Body of pancreas (tissue), 4 donors: ENCODE data around the gene ZSCAN10. TPM values are rescaled to one million over a fixed set of nuclear protein-coding genes. Genes with fewer than 3 reads are reported as not detected.
A peak's percentile ranks its signal among the peaks of the same experiment; 100 is the strongest.

Source experiments
- ATAC-seq: fragments of 150-250 bp; one replicate; pipeline ENCODE4 v1.9.1; 2016
- DNase-seq, 4 donors: peaks; one replicate each; pipeline ENCODE4 v3.0.0-alpha.2; 2019
- H3K27ac ChIP-seq, 4 donors: fragments of 200-600 bp; sonication (generic); 1 replicate in 3 of 4; 2 replicates in 1 of 4; pipeline versions ENCODE4 v1.5.1 to v1.6.1; 2016 to 2019; ENCODE audit warnings: mild to moderate bottlenecking in 1 of 4, mixed read lengths in 1 of 4, moderate library complexity in 1 of 4
- H3K27me3 ChIP-seq, 2 donors: fragments of 200-600 bp; sonication (generic); one replicate each; pipeline ENCODE4 v1.6.0; 2016; ENCODE audit warnings: mild to moderate bottlenecking in 1 of 2
- H3K36me3 ChIP-seq, 2 donors: fragments of 200-600 bp; sonication (generic); replicated peaks in 1 of 2; 2 replicates each; pipeline ENCODE4 v1.5.1; 2016; ENCODE audit warnings: low read depth in 2 of 2; ENCODE audit not compliant: insufficient read depth in 1 of 2
- H3K4me1 ChIP-seq: fragments of 200-600 bp; sonication (generic); one replicate; pipeline ENCODE4 v1.6.0; 2016
- H3K4me3 ChIP-seq, 2 donors: fragments of 200-600 bp; sonication (generic); 1 replicate in 1 of 2; 2 replicates in 1 of 2; pipeline ENCODE4 v1.5.1; 2016 to 2019
- H3K9me3 ChIP-seq, 3 donors: fragments of 200-600 bp; sonication (generic); 1 replicate in 2 of 3; 2 replicates in 1 of 3; pipeline ENCODE4 v1.5.1; 2016
- POLR2A ChIP-seq, 3 donors: fragments of 450-650 bp; IDR thresholded peaks; one replicate each; pipeline ENCODE4 v1.6.1; 2016; ENCODE audit warnings: antibody characterized with exemption in 3 of 3, mild to moderate bottlenecking in 2 of 3
- WGBS, 2 donors: methylation state at CpG; one replicate each; pipeline ENCODE4 v1.1.5; 2017; 5-methylcytosine and 5-hydroxymethylcytosine counted together
- intact Hi-C: fragments of 100-400 bp; cut with DNase I; formaldehyde crosslinking; loops from one replicate; pipeline ENCODE4 v1.15.1; 2023
- total RNA-seq, 2 donors: library from RNA; depleted of rRNA; stranded (reverse); fragments of >200 nt; gene quantifications; one replicate each; pipeline ENCODE4 v1.1.0, GENCODE V29; 2016
- TF ChIP-seq, protein P1 (sequence below), 7 experiments: fragments of 450-650 bp in 4 of 7; fragments of 200-600 bp in 3 of 7; sonication (generic) in 3 of 7; IDR thresholded peaks; one replicate each; pipeline ENCODE4 v1.5.1; 2016 to 2019; ENCODE audit warnings: antibody characterized with exemption in 7 of 7

ZSCAN10 gene
- total RNA-seq, 2 donors from 2014 or later: not detected

DNA sequence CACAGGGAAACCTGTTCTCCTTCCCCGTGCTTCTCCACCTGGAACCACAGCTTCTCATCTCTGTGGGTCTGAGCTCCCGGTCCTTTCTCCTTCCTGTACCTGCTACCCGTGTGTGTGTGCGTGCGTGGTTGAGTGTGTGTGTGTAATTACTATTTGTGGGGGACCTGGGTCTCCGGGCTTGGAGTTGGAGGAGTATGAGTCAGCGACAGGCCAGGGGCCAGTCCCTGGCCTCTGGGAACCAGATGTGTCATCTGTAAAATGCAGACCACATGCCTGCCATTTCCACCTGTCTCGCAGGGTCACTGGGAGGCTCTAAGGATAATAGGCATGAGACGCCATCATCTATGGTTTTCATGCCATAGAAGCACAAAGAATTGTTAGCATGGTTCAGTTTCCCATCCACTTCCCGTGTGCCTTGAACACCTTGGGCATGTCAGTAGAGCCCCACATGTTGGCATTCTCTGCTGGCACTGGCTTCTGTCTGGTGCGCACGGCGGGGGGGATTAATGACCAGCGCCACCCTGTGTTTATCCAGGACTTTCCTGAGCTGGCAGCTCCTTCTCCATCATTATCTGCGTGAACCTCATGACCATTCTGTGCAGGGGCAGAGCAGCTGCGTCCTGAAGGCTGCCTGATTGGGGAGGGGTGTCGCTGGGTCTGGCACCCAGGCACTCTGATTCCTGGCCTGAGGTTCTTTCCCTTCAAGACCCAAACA is 14.8 kb upstream of the ZSCAN10 start:
- H3K4me3 ChIP-seq: no peak overlapping the region
- intact Hi-C loops: loop anchor here (10.0 kb wide), 1 partner anchor 59 kb away; no protein-coding TSS in a partner anchor
- no peaks in the 10 kb centered on the region for H3K27me3 ChIP-seq
- no peak for ATAC-seq
- no peak for DNase-seq
- 57 to 59% methylated on average over 11 to 17 of the region's 17 CpGs for WGBS, 2 donors
- TF ChIP-seq POLR2A (IDR thresholded peaks at IDR 0.05): no peak
- no peaks in the 10 kb centered on the region for H3K36me3 ChIP-seq
- no peaks in the 10 kb centered on the region for H3K9me3 ChIP-seq
- H3K27ac ChIP-seq: no peak overlapping the region
- peaks cover 29% of the 10 kb centered on the region for H3K4me1 ChIP-seq

DNA sequence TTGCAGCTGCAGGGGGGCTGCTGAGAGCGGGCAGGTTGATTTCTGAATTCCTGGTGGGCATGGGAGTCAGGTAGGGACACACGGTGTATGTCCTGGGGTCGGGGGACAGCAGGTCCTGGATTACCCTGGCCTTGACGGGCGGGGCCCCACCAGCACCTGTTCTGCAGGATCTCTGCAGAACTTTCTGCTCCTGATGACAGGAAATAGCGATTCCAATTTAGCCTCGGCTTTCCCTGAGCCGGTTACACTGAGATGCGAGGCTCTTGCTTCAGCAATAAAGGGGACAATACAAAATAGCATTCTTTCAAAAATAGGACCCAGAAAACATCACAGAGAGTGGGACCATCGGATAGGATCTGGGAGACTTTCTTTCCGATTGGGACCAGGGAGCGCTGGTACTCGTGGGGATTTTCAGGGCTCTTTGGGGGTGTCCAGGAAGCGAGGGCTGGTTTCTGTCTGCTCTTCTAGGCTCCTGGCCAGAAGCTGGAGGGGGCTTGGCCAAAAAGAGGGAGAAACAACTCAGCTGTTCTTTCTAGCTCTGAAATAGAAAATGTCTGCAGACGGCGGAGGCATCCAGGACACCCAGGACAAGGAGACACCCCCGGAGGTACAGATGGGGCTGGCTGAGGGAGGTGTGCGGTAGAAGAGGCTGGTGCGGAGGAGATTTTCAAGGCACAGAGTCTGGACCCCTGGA is 13.9 kb upstream of the ZSCAN10 start:
- WGBS, 2 donors: 14 to 20% methylated on average over 13 to 17 of the region's 19 CpGs
- Histone ChIP-seq H3K4me3 (peak overlapping the region; percentile 51 to 68), H3K36me3 (no peaks in the 10 kb centered on the region), H3K27ac (peak overlapping the region in 3 of 4 donors; percentile 38 to 69 (median 56)), H3K9me3 (no peaks in the 10 kb centered on the region), H3K27me3 (no peaks in the 10 kb centered on the region), H3K4me1 (peaks cover 29% of the 10 kb centered on the region)
- DNase-seq (no peak), ATAC-seq (peak; percentile 5)
- intact Hi-C loops: loop anchor here (10.0 kb wide), 1 partner anchor 58 kb away; no protein-coding TSS in a partner anchor
- TF ChIP-seq, protein P1, sequence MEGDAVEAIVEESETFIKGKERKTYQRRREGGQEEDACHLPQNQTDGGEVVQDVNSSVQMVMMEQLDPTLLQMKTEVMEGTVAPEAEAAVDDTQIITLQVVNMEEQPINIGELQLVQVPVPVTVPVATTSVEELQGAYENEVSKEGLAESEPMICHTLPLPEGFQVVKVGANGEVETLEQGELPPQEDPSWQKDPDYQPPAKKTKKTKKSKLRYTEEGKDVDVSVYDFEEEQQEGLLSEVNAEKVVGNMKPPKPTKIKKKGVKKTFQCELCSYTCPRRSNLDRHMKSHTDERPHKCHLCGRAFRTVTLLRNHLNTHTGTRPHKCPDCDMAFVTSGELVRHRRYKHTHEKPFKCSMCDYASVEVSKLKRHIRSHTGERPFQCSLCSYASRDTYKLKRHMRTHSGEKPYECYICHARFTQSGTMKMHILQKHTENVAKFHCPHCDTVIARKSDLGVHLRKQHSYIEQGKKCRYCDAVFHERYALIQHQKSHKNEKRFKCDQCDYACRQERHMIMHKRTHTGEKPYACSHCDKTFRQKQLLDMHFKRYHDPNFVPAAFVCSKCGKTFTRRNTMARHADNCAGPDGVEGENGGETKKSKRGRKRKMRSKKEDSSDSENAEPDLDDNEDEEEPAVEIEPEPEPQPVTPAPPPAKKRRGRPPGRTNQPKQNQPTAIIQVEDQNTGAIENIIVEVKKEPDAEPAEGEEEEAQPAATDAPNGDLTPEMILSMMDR (IDR thresholded peaks at IDR 0.05): no peak
- no peak for TF ChIP-seq POLR2A (IDR thresholded peaks at IDR 0.05)

DNA sequence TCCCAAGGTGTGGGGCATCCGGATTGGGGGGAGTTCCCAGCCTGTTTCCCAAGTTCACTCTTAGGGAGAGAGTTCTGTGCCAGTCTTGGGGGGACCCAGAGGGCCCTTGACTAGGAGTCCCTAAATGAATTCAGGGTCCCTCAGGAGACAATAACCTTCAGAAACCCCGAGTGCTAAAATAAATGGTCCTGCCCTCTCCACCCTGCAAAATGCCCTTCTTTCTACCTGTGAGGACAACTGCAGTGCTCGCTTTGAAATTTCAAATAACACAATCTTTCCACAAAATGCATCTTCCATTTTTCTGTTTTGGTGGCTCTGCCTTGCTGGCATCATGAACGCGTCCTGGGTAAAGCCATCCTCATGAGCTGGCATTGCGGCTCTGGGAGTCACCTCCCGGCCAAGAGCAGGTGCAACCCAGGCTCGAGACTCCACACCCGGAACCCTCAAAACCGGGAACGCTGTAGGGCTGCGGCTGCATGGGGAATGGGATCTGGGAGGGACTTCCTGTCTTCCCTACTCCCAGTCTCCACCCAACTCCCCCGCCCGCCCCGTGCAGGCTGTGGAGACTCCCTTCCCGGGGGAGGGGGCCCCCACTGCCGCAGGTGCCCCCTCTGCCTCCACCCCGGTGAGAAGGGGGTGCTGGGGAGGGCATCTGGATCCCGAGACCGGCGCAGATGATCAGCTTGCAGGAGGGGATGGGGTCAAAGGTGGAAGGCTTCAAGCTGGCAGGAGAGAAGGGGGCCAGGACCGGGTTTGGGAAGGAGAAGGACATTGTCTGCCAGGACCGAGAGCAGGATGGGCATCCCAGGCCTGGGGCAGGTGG is 13.2 kb upstream of the ZSCAN10 start, which contains the start of gene ZNF205:
TSS of gene ZNF205 (plus strand) at position 529 of the 823 bp plus-strand sequence. CDS start 845 bp downstream, outside the sequence.
- H3K36me3 ChIP-seq: no peaks in the 10 kb centered on the region
- ATAC-seq (peak; percentile 95), DNase-seq (peak; percentile 83 to 86 (median 86))
- peak within 1 kb of the TSS in 3 of 4 donors; percentile 38 to 69 (median 56) for H3K27ac ChIP-seq
- H3K4me1 ChIP-seq: peaks cover 31% of the 10 kb centered on the region
- peak within 1 kb of the TSS; percentile 51 to 68 for H3K4me3 ChIP-seq
- no peaks in the 10 kb centered on the region for H3K9me3 ChIP-seq
- TF ChIP-seq, protein P1 (IDR thresholded peaks at IDR 0.05): peak in 3 of 7 experiments; percentile 3 to 8 (median 8)
- TF ChIP-seq POLR2A (IDR thresholded peaks at IDR 0.05): peak in 2 of 3 donors; percentile 30 to 48
- intact Hi-C loops: loop anchor here (10.0 kb wide), 1 partner anchor 57 kb away; no protein-coding TSS in a partner anchor
- WGBS, 2 donors: 7 to 8% methylated on average over 19 to 22 of the region's 23 CpGs
- no peaks in the 10 kb centered on the region for H3K27me3 ChIP-seq

DNA sequence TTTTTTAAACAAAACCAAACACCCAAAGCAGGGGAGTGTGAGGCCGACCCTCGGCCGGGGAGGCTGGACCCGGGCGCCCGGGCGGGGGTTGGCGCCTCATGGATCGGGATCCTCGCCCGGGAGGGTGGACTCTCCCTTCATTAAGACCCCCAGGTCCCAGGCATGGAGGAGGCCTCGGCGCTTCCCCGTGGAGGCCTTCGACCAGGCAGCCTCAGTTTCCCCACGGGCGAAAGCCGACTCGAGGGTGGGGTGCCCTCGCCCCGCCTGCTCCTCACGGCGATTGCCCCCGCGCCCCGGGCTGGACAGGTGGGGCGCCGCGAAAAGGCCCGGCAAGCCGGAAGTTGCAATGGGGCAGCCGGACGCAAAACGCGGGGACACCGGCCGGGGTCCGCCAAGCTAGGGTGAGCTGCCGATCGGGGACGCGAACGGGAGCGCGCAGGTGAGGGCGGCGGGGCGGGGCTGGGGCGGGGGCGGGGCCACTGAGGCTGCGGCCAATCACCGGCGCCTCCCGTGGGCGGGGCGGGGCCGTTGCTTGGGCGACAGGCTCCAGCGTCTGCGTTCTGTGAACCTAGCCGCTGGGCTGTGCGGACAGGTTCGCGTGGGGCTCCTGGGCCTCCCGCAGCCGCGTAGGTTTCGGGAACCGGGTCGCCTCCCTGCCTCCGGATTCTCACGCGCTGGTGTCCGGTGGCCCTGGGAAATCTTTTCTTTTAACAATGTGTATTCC is 7.3 kb upstream of the ZSCAN10 start:
- DNase-seq: peak; percentile 95 to 97 (median 96)
- TF ChIP-seq POLR2A (IDR thresholded peaks at IDR 0.05): peak; percentile 33 to 88 (median 87)
- TF ChIP-seq, protein P1 (IDR thresholded peaks at IDR 0.05): no peak
- peak overlapping the region; percentile 14 to 55 for H3K4me3 ChIP-seq
- no peaks in the 10 kb centered on the region for H3K36me3 ChIP-seq
- WGBS, 2 donors: 0 to 1% methylated on average over 17 to 74 of the region's 74 CpGs
- H3K9me3 ChIP-seq: no peaks in the 10 kb centered on the region
- H3K27me3 ChIP-seq: no peaks in the 10 kb centered on the region
- intact Hi-C loops: no loop called here
- peak overlapping the region; percentile 80 to 90 (median 86) for H3K27ac ChIP-seq
- peak; percentile 97 for ATAC-seq
- peaks cover 12% of the 10 kb centered on the region for H3K4me1 ChIP-seq
